Thoracic aorta (tissue), 2 donors: ENCODE measurements around the gene PIEZO2. TPM values are rescaled to one million over a fixed set of nuclear protein-coding genes. Genes with fewer than 3 reads are reported as not detected.

ENCODE experiments used
- ATAC-seq: fragments of 150-250 bp; one replicate; pipeline ENCODE4 v1.8.0; 2017; ENCODE audit warnings: low read depth; ENCODE audit not compliant: insufficient number of reproducible peaks, low FRiP score
- DNase-seq: peaks from one replicate; pipeline ENCODE4 v3.0.0-alpha.2; 2020; ENCODE audit warnings: low spot score
- H3K27ac ChIP-seq, 2 donors: fragments of 200-600 bp; sonication (generic); 1 replicate in 1 of 2; 2 replicates in 1 of 2; pipeline ENCODE4 v1.5.1; 2016; ENCODE audit warnings: mild to moderate bottlenecking in 2 of 2, moderate library complexity in 2 of 2
- H3K27me3 ChIP-seq: fragments of 200-600 bp; sonication (generic); replicated peaks from 2 replicates; pipeline ENCODE4 v1.6.0; 2016; ENCODE audit warnings: mild to moderate bottlenecking; ENCODE audit not compliant: insufficient read depth
- H3K36me3 ChIP-seq: fragments of 200-600 bp; sonication (generic); one replicate; pipeline ENCODE4 v1.5.1; 2016
- H3K4me1 ChIP-seq, 2 donors: fragments of 200-600 bp; sonication (generic); 1 replicate in 1 of 2; 2 replicates in 1 of 2; pipeline versions ENCODE4 v1.5.1 to v1.6.0; 2016; ENCODE audit warnings: low read depth in 2 of 2, mild to moderate bottlenecking in 1 of 2; ENCODE audit not compliant: control insufficient read depth in 1 of 2
- H3K4me3 ChIP-seq: fragments of 200-600 bp; sonication (generic); 2 replicates; pipeline ENCODE4 v1.5.1; 2016; ENCODE audit warnings: mild to moderate bottlenecking
- H3K9me3 ChIP-seq: fragments of 200-600 bp; sonication (generic); 2 replicates; pipeline ENCODE4 v1.5.1; 2016
- total RNA-seq, 2 donors: library from RNA; depleted of rRNA; stranded (reverse); fragments of >200 nt; gene quantifications; one replicate each; pipeline versions ENCODE4 v1.1.0 to v1.2.3, GENCODE V29; 2016
- TF ChIP-seq, protein P1 (sequence below): fragments of 200-600 bp; sonication (generic); IDR thresholded peaks from one replicate; pipeline ENCODE4 v1.5.1; 2019; ENCODE audit warnings: antibody characterized with exemption

Gene PIEZO2
- total RNA-seq, 2 donors from 2014 or later = 8.3 to 10.3 TPM

DNA sequence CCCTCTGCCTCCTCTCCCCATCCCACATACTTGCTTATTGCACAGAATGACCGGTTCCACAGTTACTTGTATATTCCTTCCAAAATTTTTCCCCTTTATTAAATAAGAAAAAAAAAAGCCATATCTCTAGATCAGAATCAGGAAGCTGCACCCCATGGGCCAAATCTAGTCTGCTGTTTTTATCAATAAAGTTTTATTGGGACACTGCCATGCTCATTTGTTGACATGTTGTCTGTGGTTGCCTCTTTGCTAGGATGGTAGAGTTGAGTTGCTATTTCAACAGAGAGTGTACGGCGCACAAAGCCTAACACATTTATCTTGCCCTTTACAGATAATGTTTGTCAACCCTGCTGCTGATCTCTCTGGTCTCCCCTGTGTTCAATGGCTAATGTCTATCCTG lies 15.8 kb upstream of the PIEZO2 start:
- Histone ChIP-seq H3K36me3 (no peaks in the 10 kb centered on the region), H3K27ac (no peak overlapping the region), H3K9me3 (no peaks in the 10 kb centered on the region), H3K4me3 (no peak overlapping the region), H3K4me1 (peaks cover 0 to 5% of the 10 kb centered on the region in 2 donors), H3K27me3 (no peaks in the 10 kb centered on the region)
- TF ChIP-seq, protein P1, sequence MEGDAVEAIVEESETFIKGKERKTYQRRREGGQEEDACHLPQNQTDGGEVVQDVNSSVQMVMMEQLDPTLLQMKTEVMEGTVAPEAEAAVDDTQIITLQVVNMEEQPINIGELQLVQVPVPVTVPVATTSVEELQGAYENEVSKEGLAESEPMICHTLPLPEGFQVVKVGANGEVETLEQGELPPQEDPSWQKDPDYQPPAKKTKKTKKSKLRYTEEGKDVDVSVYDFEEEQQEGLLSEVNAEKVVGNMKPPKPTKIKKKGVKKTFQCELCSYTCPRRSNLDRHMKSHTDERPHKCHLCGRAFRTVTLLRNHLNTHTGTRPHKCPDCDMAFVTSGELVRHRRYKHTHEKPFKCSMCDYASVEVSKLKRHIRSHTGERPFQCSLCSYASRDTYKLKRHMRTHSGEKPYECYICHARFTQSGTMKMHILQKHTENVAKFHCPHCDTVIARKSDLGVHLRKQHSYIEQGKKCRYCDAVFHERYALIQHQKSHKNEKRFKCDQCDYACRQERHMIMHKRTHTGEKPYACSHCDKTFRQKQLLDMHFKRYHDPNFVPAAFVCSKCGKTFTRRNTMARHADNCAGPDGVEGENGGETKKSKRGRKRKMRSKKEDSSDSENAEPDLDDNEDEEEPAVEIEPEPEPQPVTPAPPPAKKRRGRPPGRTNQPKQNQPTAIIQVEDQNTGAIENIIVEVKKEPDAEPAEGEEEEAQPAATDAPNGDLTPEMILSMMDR = no peak
- no peak for ATAC-seq
- DNase-seq = no peak

DNA sequence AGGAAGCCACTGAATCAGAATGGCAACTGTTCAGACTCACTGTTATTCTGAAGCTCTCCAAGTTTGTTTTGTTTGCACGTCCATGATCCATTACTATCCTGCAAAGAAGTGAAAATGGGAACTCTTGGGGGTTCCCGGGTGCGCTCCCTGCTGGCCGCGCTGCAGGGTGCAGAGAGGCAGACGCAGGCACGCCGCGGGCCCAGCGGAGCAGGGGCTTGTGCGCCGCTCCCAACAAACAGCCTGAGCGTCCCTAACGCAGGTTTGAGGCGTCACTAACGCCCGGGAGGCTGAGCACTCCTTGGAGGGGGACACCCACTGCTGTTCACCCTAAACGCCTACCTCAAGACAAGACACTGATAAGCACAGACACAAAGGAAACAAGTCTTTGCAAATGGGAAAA lies 14.3 kb upstream of the PIEZO2 start:
- DNase-seq (no peak), ATAC-seq (no peak)
- no peaks in the 10 kb centered on the region for H3K9me3 ChIP-seq
- no peak overlapping the region for H3K4me3 ChIP-seq
- H3K4me1 ChIP-seq = peaks cover 0 to 5% of the 10 kb centered on the region in 2 donors
- TF ChIP-seq, protein P1 = no peak
- H3K36me3 ChIP-seq = no peaks in the 10 kb centered on the region
- no peak overlapping the region for H3K27ac ChIP-seq
- H3K27me3 ChIP-seq = no peaks in the 10 kb centered on the region

DNA sequence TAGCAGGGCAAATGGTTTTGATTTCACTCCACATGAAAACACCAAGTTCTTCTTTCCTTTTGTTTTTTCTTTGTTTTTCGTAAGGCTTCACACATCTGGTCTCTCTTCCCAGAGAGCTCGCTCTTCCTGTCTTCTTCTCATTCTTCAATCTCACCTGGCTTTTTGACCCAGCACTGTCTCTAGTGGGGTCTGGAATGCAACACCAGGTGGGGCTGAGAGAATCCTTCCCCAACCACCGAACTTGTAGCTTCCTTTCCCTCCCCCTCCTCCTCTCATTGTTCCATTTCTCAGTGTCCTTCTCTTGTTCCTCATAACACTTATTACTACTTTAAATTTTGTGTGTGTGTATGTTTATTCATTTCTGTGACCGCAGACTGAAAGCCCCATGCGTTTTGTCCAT lies 13.5 kb upstream of the PIEZO2 start:
- Histone ChIP-seq H3K4me3 (no peak overlapping the region), H3K27me3 (no peaks in the 10 kb centered on the region), H3K36me3 (no peaks in the 10 kb centered on the region), H3K9me3 (no peaks in the 10 kb centered on the region), H3K4me1 (peaks cover 0 to 5% of the 10 kb centered on the region in 2 donors), H3K27ac (no peak overlapping the region)
- TF ChIP-seq, protein P1 = no peak
- DNase-seq (no peak), ATAC-seq (no peak)

DNA sequence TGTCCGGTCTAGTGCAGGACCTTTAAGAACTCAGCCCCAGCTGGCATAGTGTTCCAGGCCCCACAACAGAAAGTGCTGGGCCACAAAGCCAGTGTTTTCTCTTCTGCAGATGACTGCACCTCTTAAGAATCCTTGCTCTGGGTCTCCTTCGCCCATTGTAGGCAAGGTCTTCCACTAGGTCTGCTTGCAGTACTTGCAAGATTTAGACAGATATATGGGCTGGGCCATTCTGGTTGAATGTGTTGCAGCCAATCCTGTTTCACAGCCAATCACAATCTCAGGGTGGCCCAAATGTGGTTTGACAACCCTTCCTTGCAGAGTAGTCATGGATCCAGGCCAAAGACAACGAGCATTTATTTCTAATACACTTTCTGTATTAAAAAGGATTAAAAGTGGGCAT lies 13.1 kb upstream of the PIEZO2 start:
- TF ChIP-seq, protein P1 = no peak
- no peak for DNase-seq
- Histone ChIP-seq H3K4me3 (no peak overlapping the region), H3K27me3 (no peaks in the 10 kb centered on the region), H3K4me1 (peaks cover 0 to 5% of the 10 kb centered on the region in 2 donors), H3K27ac (no peak overlapping the region), H3K36me3 (no peaks in the 10 kb centered on the region), H3K9me3 (no peaks in the 10 kb centered on the region)
- ATAC-seq = no peak

DNA sequence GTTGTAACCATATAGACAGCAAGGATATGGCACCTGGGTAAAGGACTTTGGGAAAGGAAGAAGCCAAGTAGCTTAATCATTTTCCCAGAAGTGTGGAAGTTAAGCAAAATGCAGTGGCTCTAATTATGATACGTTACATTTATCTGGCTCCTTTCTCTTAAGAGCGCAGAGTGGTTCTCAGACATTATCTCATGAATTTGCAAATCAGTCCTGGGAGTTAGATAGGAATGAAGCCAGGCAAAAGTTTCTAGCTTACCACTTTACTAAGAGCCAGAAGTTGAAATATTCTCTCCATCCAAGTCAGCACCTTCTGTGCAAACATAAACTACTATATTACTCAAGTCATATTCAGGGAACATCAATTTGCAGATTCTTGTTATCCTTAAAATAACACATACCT lies 10.9 kb upstream of the PIEZO2 start:
- H3K27me3 ChIP-seq = no peaks in the 10 kb centered on the region
- no peaks in the 10 kb centered on the region for H3K36me3 ChIP-seq
- DNase-seq = no peak
- peaks cover 0 to 10% of the 10 kb centered on the region in 2 donors for H3K4me1 ChIP-seq
- no peaks in the 10 kb centered on the region for H3K9me3 ChIP-seq
- TF ChIP-seq, protein P1 = no peak
- no peak overlapping the region for H3K27ac ChIP-seq
- H3K4me3 ChIP-seq = no peak overlapping the region
- ATAC-seq = no peak
